ENCODE measurements around the gene UMPS.

The UMPS gene

GRCh38 chr3:124763644-124764358, 33.5 kb downstream of the UMPS start:
- no peak for DNase-seq (ENCODE audit: low spot score)

- no peak for DNase-seq (ENCODE audit: low spot score)
Observed at GRCh38 chr3:124764746-124765145, 34.5 kb downstream of the UMPS start.

- DNase-seq (ENCODE audit: low spot score) = no peak
Observed at GRCh38 chr3:124765197-124765840, 35.1 kb downstream of the UMPS start.

- DNase-seq (ENCODE audit: low spot score) = no peak
Observed at GRCh38 chr3:124766113-124767095, 36.2 kb downstream of the UMPS start.

GRCh38 chr3:124767264-124767663, 37.0 kb downstream of the UMPS start:
- no peak for DNase-seq (ENCODE audit: low spot score)

GRCh38 chr3:124767691-124768090, 37.4 kb downstream of the UMPS start:
- no peak for DNase-seq (ENCODE audit: low spot score)

- DNase-seq (ENCODE audit: low spot score) = peak; percentile 64
Observed at GRCh38 chr3:124768812-124769211, 38.6 kb downstream of the UMPS start.

GRCh38 chr3:124769462-124769861, 39.2 kb downstream of the UMPS start:
- DNase-seq (ENCODE audit: low spot score) = no peak

- no peak for DNase-seq (ENCODE audit: low spot score)
Observed at GRCh38 chr3:124770336-124771082, 40.3 kb downstream of the UMPS start.

GRCh38 chr3:124771083-124771445, 40.8 kb downstream of the UMPS start:
- DNase-seq (ENCODE audit: low spot score) = no peak

- DNase-seq (ENCODE audit: low spot score) = no peak
Observed at GRCh38 chr3:124772081-124772831, 42.0 kb downstream of the UMPS start.

- DNase-seq (ENCODE audit: low spot score) = no peak
Observed at GRCh38 chr3:124773351-124774326, 43.4 kb downstream of the UMPS start.

GRCh38 chr3:124774327-124774718, 44.1 kb downstream of the UMPS start:
- DNase-seq (ENCODE audit: low spot score) = peak; percentile 55

- DNase-seq (ENCODE audit: low spot score) = no peak
Observed at GRCh38 chr3:124774841-124775402, 44.7 kb downstream of the UMPS start.

- no peak for DNase-seq (ENCODE audit: low spot score)
Observed at GRCh38 chr3:124775877-124776276, 45.6 kb downstream of the UMPS start.

GRCh38 chr3:124776856-124777255, 46.6 kb downstream of the UMPS start:
- DNase-seq (ENCODE audit: low spot score) = no peak

- no peak for DNase-seq (ENCODE audit: low spot score)
Observed at GRCh38 chr3:124777762-124778470, 47.7 kb downstream of the UMPS start.

GRCh38 chr3:124779116-124779515, 48.9 kb downstream of the UMPS start:
- DNase-seq (ENCODE audit: low spot score) = no peak

GRCh38 chr3:124779751-124780191, 49.5 kb downstream of the UMPS start:
- DNase-seq (ENCODE audit: low spot score) = no peak
